SH-SY5Y (cell line): ENCODE data around the gene RNF144B.

ENCODE experiments used
- GATA2 ChIP-seq: IDR thresholded peaks from 2 replicates; pipeline ENCODE4 v1.6.1; 2011; ENCODE audit warnings: mild to moderate bottlenecking, low read depth, low read length
- GATA3 ChIP-seq: IDR thresholded peaks from 2 replicates; pipeline ENCODE4 v1.6.1; 2011; ENCODE audit warnings: low read depth, mild to moderate bottlenecking, low read length, moderate library complexity

DNA sequence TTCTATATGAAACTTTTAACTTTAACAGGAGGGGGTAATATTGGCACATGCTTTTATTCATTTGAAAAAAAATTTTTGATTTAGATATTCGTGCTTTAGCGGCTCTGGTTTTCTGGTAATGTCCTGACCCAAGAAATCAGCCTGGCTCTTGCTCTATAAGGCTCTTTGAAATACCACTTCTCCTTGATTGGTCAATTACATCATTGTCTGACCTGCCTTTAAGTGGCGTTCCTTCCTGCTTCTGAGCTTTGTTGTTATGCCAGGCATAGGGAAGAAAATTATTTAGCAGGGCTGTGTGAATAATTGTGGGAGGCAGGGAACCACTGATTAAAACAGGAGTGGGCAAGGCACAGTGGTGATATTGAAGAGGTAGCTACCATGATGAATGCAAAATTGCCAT is 3.9 kb downstream of the RNF144B start:
- TF ChIP-seq GATA3 (no peak), GATA2 (no peak)
